SK-N-SH treated with all-trans-retinoic acid at 6 μM for 48 hours (cell line): ENCODE measurements around the gene ST6GAL2.

ENCODE experiments used
- CSRNP3 ChIP-seq: fragments of 250-450 bp; sonication (Bioruptor Pico); IDR thresholded peaks from 2 replicates; pipeline ENCODE4 v1.5.1; 2021; ENCODE audit warnings: mild to moderate bottlenecking, moderate library complexity
- ISL1 ChIP-seq: fragments of 250-450 bp; sonication (Bioruptor Pico); IDR thresholded peaks from 2 replicates; pipeline ENCODE4 v2.1.2; 2022; ENCODE audit warnings: mild to moderate bottlenecking, moderate library complexity
- ZNF565 ChIP-seq: fragments of 450-650 bp; formaldehyde crosslinking; conservative IDR thresholded peaks from 2 replicates; pipeline ENCODE4 v1.5.0; 2020; ENCODE audit warnings: low read depth, mild to moderate bottlenecking, moderate library complexity

DNA sequence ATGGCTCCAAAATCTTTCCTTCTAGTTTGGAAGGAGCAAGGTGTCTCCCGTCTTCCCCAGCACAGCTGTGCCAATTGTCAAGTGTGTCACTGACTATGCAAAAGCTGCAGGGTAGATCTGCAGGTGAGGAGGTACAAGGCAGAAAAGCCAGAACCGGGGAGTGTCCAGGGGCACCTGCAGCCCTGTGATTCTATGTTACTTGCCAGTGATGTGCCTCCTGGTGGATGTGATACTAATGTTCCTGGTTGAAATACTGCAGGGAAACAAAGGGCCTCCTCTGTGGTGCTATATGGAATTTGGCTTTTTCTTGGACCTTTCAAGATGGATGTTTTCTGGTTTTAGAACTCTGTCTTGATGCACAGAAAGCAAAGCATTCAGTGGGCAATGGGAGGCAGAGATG lies 80.3 kb downstream of the ST6GAL2 start:
- TF ChIP-seq CSRNP3 (CRISPR knock-in tag) (no peak), ZNF565 (CRISPR knock-in tag) (no peak), ISL1 (CRISPR knock-in tag) (no peak)
